NT2/D1 (cell line): ENCODE results near the gene AURKB.

Experiments
- DNase-seq: peaks from one replicate; pipeline ENCODE4 v3.0.0-alpha.2; 2011; ENCODE audit warnings: low read depth, low spot score
- H3K27me3 ChIP-seq: 2 replicates; pipeline ENCODE4 v1.6.0; 2011; ENCODE audit warnings: mild to moderate bottlenecking; ENCODE audit not compliant: insufficient read length, insufficient read depth
- H3K36me3 ChIP-seq: 2 replicates; pipeline ENCODE4 v1.6.1; 2011; ENCODE audit warnings: mild to moderate bottlenecking, low read length, mixed read lengths; ENCODE audit not compliant: insufficient read depth, insufficient read length
- H3K4me1 ChIP-seq: 2 replicates; pipeline ENCODE4 v1.5.1; 2011; ENCODE audit not compliant: insufficient read depth, insufficient read length
- H3K4me3 ChIP-seq: 2 replicates; pipeline ENCODE4 v1.5.1; 2011; ENCODE audit warnings: low read depth; ENCODE audit not compliant: insufficient read length
- H3K9ac ChIP-seq: 2 replicates; pipeline ENCODE4 v1.6.0; 2011; ENCODE audit warnings: low read depth; ENCODE audit not compliant: insufficient read length
- H3K9me3 ChIP-seq: 2 replicates; pipeline ENCODE4 v1.5.1; 2011; ENCODE audit warnings: mild to moderate bottlenecking, low read length; ENCODE audit not compliant: insufficient read depth
- SUZ12 ChIP-seq: IDR thresholded peaks from 2 replicates; pipeline ENCODE4 v1.6.1; 2011; ENCODE audit not compliant: insufficient read length, insufficient read depth; ENCODE audit errors: extremely low read depth
- YY1 ChIP-seq: IDR thresholded peaks from 2 replicates; pipeline ENCODE4 v1.6.1; 2011; ENCODE audit not compliant: insufficient read length, insufficient read depth
- ZNF274 ChIP-seq: IDR thresholded peaks from 2 replicates; pipeline ENCODE4 v1.6.1; 2011; ENCODE audit warnings: mild to moderate bottlenecking, low read depth, low read length

The AURKB gene

DNA sequence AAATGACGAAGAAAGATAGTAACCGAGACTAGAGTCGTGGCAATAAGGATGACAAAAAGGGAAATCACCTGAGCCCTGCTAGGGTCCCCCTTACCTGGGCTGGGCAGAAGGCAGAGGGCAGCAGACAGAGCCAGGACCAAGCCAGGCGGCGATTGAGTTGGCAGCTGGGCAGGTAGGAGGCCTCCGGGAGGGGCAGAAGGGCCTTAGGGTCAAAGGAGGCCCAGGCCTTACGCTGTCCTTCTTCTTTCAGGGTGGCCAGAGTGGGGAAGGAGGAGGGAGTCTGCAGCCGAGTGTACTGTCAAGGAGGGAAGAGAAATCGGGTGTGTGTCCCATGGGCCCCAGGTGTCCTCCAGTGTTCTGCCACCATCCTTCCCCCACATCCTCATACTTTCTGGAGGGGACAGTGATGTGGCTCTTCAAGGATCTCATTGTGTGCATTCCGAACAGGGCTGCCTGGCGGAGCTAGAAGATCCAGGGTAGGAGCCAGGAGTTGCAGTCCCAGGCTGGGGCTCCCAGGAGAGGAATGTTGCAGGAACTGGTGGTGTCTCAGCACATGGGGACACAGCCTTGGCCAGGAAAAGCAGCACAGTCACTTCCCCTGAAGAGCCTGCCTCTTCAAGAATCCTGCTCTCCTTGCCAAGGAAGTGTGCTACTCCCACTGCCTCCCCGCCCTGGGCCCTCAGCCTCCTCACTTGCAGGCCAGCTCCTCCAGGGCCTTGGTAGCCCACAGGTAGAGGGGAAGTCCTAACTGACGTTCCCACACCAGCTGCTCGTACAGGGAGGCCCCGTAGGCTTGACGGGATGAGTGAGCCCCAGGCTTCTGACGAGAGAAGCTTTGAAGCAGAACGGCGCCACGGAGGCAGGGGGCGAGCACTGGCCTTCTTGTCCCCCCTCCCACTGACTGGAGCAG, 24.2 kb upstream of the AURKB start:
- Histone ChIP-seq H3K9ac (no peak overlapping the region), H3K4me1 (no peaks in the 10 kb centered on the region), H3K4me3 (no peak overlapping the region), H3K36me3 (peaks cover 89% of the 10 kb centered on the region), H3K9me3 (no peaks in the 10 kb centered on the region), H3K27me3 (no peaks in the 10 kb centered on the region)
- TF ChIP-seq YY1 = no peak
- no peak for DNase-seq

DNA sequence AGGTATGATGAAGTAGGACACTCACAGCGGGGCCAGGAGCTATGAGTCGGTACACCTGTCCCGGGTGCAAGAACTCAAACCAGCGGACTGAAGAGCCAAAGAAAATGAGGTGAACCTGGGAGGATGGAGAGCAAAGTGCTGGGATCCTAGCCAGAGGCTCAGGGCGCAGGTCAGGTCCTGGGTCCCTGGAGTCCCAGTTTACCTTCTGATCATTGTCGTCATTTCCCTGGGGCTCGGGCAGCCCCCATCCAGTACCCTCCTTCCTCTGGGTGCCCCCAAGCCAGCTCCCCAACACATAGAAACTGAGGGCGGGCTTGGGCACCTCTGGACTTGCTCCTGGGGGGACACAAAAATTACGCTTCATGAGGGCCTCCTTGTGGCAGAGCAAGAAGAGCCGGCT, 21.3 kb upstream of the AURKB start:
- no peaks in the 10 kb centered on the region for H3K4me1 ChIP-seq
- DNase-seq = no peak
- H3K27me3 ChIP-seq = no peaks in the 10 kb centered on the region
- H3K9ac ChIP-seq = no peak overlapping the region
- no peak overlapping the region for H3K4me3 ChIP-seq
- peaks cover 95% of the 10 kb centered on the region for H3K36me3 ChIP-seq
- TF ChIP-seq ZNF274 = no peak
- TF ChIP-seq YY1 = no peak
- TF ChIP-seq SUZ12 = no peak
- no peaks in the 10 kb centered on the region for H3K9me3 ChIP-seq

DNA sequence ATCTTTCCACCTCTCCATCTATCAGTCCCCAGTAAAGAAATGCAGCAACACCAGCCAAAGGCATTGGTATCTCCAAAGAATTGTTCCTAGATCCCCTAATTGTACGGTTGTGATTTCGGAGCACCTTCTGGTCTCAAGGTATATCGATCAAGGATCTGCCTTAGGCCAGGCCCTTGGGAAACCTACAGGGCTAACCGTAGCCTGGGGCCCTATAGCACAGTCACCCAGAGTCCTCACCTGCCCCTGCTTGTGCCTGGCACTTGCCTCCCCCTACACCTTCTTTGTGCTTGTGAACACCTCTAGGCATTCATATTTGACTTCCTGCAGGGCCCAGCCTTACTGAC, 16.8 kb upstream of the AURKB start:
- no peaks in the 10 kb centered on the region for H3K9me3 ChIP-seq
- H3K36me3 ChIP-seq = peaks cover 57% of the 10 kb centered on the region
- H3K9ac ChIP-seq = no peak overlapping the region
- H3K4me3 ChIP-seq = no peak overlapping the region
- TF ChIP-seq YY1 (no peak), ZNF274 (no peak), SUZ12 (no peak)
- H3K27me3 ChIP-seq = no peaks in the 10 kb centered on the region
- DNase-seq = no peak
- H3K4me1 ChIP-seq = no peaks in the 10 kb centered on the region

DNA sequence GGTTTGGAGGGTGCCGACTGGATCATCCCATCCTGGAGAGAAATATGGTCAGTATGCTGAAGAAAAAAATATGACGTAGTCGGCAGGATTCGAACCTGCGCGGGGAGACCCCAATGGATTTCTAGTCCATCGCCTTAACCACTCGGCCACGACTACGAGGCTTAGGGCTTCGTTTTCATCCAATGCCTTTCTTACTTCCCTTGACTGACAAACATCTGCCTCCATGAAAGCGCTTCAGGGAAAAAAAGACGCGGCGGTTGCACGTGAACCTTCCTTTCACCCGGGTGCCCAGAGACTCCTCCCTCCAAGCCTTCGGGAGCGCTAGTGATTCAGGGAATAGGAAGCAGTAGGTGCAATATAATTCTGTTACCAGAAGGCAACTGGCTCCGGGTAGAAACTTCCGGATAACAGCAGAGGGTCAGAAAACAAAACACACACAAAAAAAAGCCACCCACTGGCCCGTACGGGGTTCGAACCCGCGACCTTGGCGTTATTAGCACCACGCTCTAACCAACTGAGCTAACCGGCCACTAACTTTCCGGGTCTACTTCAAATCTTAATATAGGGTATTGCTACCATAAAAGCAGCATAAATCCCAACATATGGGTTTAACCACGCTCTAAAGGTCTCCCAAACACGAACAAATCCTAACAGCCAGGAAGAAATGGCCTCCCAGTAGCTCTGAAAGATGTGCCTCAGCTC, 16.3 kb upstream of the AURKB start:
- no peaks in the 10 kb centered on the region for H3K4me1 ChIP-seq
- H3K9ac ChIP-seq = no peak overlapping the region
- H3K27me3 ChIP-seq = no peaks in the 10 kb centered on the region
- no peak overlapping the region for H3K4me3 ChIP-seq
- TF ChIP-seq ZNF274 (no peak), SUZ12 (no peak), YY1 (no peak)
- no peaks in the 10 kb centered on the region for H3K9me3 ChIP-seq
- no peak for DNase-seq
- peaks cover 51% of the 10 kb centered on the region for H3K36me3 ChIP-seq

DNA sequence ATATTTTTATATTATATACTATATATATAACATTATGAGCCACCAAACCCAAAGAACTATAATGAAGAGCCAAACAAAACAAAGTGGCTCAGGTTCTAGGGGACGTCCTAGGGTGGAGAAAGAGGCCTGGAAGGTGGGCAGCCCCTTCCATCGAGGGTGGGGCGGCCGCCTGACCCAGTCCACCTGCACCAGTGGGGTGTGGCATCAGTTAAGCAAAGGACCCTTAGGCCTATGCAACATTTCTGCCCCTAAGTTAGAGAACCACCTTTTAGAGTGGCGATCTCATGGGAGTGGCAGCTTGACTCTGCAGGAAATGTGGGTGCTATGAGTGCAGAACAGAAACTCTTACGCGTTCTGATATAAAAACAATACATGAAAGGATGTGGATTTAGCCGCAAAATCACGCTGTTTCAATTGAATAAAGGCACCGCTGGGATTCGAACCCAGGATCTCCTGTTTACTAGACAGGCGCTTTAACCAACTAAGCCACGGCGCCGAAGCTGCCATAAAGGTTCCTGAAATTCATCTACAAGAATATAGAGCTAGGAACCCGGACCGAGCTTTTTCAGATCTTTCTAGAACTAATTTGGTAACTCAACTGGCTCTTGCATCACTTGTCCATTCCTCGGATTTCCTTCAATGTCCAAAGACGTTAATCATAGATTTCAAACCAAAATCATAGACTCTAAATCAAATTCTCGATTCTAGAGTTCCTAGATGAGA, 15.6 kb upstream of the AURKB start:
- no peaks in the 10 kb centered on the region for H3K4me1 ChIP-seq
- H3K36me3 ChIP-seq = peaks cover 44% of the 10 kb centered on the region
- DNase-seq = no peak
- H3K4me3 ChIP-seq = no peak overlapping the region
- H3K9me3 ChIP-seq = no peaks in the 10 kb centered on the region
- TF ChIP-seq ZNF274 (no peak), SUZ12 (no peak), YY1 (no peak)
- no peak overlapping the region for H3K9ac ChIP-seq
- no peaks in the 10 kb centered on the region for H3K27me3 ChIP-seq

DNA sequence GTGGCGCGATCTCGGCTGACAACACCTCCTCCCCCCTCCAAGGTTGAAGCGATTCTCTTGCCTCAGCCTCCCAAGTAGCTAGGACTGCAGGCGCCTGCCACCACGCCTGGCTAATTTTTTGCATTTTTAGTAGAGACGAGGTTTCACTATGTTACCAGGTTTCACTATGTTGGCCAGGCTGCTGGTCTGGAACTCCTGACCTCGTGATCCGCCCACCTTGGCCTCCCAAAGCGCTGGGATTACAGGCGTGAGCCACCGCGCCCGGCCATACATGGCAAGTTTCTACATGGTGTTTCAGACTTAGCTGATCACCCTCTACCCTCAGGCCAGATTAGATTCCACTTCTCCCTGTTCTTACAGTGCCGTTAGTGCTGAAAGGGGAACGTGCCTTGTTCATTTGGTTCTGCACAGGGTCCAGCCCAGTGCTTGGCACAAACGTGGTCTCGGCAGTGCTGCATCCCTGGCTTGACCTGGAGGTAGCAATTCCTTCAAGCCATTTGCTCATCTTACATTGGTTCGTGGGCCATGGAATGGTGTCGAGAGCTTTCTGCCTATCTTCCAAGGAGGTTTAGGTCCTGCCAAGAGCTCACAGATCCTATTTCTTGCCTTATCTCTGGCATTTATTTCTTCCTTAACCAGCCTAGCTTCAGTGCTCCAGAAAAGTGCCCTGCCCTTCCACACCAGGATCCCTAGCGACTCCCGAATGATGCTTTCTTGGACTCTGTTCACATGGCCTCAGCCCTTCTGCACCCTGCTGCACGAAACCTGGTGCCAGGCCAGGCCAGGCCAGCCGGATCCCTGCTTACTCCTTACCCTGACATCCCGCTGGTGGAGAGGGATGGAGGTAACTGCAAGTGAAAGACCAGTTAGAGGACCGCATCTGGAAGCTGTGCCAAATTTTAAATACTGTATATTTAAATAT, 14.8 kb upstream of the AURKB start:
- H3K36me3 ChIP-seq = peaks cover 37% of the 10 kb centered on the region
- no peaks in the 10 kb centered on the region for H3K4me1 ChIP-seq
- no peak overlapping the region for H3K9ac ChIP-seq
- TF ChIP-seq YY1 (no peak), ZNF274 (no peak), SUZ12 (no peak)
- H3K9me3 ChIP-seq = no peaks in the 10 kb centered on the region
- no peak overlapping the region for H3K4me3 ChIP-seq
- no peak for DNase-seq
- no peaks in the 10 kb centered on the region for H3K27me3 ChIP-seq
